ENCODE measurements around the gene ACTL10.
"Not testable (repeated sequence)": the region's sequence is repeated elsewhere in the genome, so short reads cannot be mapped to it uniquely, and the experiment has no call there.

ACTL10 gene

GRCh38 chr20:33666293-33667244 lies at the start of gene ACTL10:
ACTL10 (plus strand) TSS chr20:33666943; CDS start chr20:33667498, 555 bp downstream.
- DNase-seq (ENCODE audit: low spot score), result peak; percentile 99

DNA sequence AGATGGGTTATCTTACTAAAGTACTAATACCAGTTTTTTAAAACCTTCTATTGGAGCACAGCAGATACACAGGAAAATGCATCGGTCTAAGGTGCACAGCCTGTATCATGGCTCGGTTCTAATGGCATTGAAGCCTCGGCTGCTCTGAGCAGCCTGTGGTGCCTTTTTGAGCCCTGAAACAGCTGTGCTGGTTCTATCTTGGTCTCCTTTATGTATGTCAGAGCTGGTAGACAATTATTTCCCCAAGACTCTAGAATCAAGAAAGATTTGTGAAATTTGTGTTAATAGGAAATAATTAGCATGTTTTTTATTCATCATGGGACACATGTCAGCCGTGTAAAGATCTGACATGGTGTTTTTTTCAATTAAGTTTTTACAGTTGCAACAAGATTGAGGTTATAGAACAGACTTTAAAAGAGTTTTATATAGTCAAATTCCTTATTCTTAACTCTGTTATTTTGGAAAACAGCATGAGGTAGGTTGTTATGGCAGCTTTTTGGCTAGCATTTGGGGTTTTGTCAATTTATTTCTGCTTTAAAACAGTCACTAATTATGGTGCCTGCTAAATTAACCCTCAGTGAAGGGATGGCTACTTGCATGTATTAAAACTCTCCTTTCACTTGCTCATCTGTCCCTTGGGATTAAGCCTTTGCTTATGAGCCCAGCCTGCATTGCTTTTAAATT lies 44.9 kb upstream of the ACTL10 start:
- no peak for DNase-seq (ENCODE audit: low spot score)

- DNase-seq (ENCODE audit: low spot score), result no peak
Measured at GRCh38 chr20:33622705-33623365, 43.9 kb upstream of the ACTL10 start.

DNA sequence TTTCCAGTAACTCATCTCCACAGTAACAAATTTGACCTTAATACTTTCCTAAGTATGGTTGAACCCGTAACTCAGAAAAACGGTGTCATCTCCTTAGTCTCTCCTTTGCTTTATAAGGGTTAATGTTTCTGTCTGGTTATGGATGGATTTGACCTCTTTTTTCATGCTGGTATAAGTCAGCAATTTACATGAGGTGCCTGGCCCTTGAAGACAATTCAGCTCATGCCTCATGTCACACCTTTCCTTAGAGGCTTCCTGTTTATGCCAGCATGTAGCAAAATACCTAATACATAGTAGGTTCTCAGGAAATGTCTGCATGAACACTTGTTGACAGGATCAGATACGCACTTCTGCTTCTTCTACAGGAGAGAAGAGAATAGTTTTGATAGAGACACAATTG lies 42.3 kb upstream of the ACTL10 start:
- no peak for DNase-seq (ENCODE audit: low spot score)

DNA sequence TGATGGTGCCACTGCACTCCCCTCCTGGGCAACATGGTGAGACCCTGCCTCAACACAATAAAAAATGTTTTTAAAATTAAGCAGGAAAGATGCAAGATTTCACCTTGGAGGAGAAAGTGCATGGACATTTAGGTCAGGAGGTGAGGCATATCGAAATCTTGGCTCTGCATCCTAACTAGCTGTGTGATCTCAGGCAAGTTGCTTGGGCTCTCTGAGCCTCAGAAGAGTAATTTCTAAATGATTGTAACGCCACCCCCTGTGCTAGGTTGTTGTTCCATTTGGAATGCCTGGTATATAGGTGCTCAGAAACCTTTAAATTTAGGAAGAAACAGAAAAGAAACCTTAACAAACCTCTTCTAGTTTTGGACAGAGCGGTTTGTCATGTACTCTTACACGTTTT lies 40.6 kb upstream of the ACTL10 start:
- no peak for DNase-seq (ENCODE audit: low spot score)

DNA sequence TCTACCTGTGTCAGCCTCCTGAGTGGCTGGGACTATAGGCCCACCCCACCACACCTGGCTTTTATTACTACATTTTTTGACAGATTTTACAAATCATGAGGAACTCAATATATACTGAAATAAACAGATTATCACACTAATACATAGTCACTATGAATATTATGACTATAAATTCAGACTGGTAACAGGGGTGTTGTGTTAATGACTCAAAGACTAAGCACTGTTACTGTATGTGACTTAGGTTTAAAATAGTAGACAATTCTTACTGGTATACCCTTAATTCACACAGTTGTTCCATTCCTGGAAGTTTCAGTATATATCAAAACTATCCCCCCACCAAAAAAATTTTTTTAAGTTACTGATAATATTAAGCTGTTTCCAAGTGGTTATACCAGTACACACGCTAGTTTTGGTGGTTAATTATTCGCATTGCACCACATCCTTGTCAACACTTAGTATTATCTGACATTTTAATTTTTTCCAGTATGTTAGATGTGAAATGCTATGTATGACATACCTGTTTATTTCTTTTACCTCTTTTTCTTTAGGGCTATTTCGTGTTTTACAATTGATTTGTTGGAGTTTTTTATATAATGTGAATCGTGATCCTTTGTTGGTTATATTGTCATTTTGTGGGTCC lies 39.0 kb upstream of the ACTL10 start:
- DNase-seq (ENCODE audit: low spot score), result no peak

GRCh38 chr20:33629533-33629932 lies 37.2 kb upstream of the ACTL10 start:
- no peak for DNase-seq (ENCODE audit: low spot score)

DNA sequence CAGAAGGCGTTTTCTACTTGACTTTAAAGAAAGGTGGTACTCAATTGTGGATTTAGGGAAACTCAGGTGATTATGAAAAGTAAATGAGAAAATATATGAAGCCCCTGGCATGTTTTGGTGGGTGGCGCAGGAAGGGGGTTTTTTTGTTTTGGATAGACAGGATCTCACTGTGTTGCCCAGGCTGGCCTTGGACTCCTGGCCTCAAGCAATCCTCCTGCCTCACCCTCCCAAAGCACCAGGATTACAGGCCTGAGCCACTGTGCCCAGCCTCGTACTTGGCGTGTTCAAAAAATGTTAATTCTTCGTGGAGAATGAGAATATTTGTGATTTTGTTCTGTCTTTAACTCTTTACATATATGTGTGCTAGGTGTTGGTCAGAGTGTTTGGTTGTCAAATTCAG lies 36.8 kb upstream of the ACTL10 start:
- DNase-seq (ENCODE audit: low spot score), result no peak

DNA sequence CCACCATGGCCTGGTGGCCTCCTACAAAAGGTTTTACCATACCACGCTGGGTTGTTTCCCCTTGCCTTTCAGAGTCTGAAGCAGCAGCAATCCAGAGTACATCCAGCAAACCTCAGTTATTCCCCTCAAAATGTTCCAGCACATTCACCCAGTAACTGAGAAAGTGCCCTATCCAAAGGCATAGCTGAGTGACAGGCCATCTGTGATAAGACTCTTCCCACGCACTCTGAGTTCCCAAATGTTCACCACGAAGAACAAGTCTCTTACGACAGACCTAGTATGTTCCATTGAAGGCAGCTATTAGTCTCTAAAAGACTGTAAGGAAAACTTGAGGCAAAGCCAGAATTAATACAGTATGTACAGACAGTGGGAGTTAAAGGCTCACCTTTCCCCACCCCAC lies 36.2 kb upstream of the ACTL10 start:
- no peak for DNase-seq (ENCODE audit: low spot score)

- not testable (repeated sequence) for DNase-seq (ENCODE audit: low spot score)
Measured at GRCh38 chr20:33631910-33632309, 34.8 kb upstream of the ACTL10 start.

- DNase-seq (ENCODE audit: low spot score), result no peak
Measured at GRCh38 chr20:33635341-33635740, 31.4 kb upstream of the ACTL10 start.

DNA sequence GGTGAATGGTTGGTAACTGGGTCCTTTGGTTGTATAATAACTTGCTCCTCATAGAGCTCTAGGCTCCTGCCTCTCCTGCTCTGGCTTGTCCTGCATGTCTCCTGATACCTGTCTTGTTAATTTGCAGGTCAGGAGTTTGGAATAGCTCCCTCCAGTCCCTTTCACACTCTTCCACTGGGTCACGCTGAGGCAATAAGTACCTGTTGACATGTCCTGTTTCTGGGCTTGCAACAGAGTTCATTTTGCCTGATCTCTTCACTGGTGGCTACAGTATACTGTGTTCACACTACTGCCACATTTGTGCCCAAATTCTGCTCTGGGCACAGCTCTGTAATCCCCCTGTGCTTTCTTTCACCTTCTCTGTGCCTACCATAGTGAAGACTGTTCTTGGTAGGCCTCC lies 30.0 kb upstream of the ACTL10 start:
- DNase-seq (ENCODE audit: low spot score), result no peak

GRCh38 chr20:33640287-33640686 lies 26.5 kb upstream of the ACTL10 start:
- DNase-seq (ENCODE audit: low spot score), result no peak

GRCh38 chr20:33644313-33645071 lies 22.3 kb upstream of the ACTL10 start:
- no peak for DNase-seq (ENCODE audit: low spot score)

GRCh38 chr20:33645072-33645358 lies 21.7 kb upstream of the ACTL10 start:
- DNase-seq (ENCODE audit: low spot score), result no peak

- DNase-seq (ENCODE audit: low spot score), result no peak
Measured at GRCh38 chr20:33645396-33645795, 21.3 kb upstream of the ACTL10 start.

DNA sequence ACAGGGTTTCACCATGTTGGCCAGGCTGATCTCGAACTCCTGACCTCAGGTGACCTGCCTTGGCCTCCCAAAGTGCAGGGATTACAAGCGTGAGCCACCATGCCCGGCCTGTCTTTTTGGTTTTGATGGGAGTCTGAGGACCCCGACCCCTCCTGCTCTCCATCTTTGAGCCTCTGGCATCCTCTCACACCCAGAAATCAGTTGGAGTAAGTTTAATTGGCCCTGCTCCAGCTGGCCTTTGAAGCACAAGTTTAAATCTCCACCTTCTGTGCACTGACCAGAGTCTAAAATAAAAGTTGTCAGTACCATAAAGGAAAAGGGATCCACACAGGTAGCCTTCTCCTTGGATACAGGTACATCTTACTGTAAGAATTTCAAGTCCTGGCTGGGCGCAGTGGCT lies 20.6 kb upstream of the ACTL10 start:
- DNase-seq (ENCODE audit: low spot score), result no peak

DNA sequence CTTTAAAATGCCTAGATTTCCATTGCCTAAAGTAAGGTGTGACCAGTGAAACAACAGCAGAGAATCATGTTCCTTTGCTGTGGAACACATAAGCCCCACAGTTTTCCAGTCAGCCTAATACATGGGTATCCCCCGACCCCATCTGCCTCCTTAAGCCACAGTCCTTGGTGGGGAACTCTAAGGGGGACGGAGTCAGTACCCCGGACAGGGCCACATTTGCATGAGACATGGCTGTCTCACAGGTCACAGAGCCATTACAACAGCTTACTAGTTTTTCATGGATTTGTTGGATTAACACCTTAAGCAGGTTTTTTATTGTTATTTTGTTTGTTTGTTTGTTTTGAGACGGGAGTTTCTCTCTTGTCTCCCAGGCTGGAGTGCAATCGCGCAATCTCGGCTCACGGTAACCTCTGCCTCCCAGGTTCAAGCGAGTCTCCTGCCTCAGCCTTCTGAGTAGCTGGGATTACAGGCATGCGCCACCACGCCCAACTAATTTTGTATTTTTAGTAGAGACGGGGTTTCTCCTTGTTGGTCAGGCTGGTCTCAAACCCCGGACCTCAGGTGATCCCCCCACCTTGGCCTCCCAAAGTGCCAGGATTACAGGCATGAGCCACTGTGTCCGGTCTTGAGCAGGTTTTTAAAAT lies 19.7 kb upstream of the ACTL10 start:
- not testable (repeated sequence) for DNase-seq (ENCODE audit: low spot score)

- DNase-seq (ENCODE audit: low spot score), result peak; percentile 95
Measured at GRCh38 chr20:33647603-33648395, 18.9 kb upstream of the ACTL10 start.

GRCh38 chr20:33648396-33649004 lies 18.2 kb upstream of the ACTL10 start:
- no peak for DNase-seq (ENCODE audit: low spot score)

All from hepatic stellate cell (primary cell).